ENCODE measurements around the gene PEF1.

PEF1 gene

GRCh38 chr1:31672986-31673385, 28.3 kb upstream of the PEF1 start:
- H3K4me3 ChIP-seq = no peak overlapping the region
- H3K27ac ChIP-seq = peak overlapping the region in 7 of 21 experiments; percentile 5 to 61 (median 26)

- H3K27ac ChIP-seq = peak overlapping the region in 5 of 21 experiments; percentile 46 to 66 (median 64)
Observed at GRCh38 chr1:31671561-31672201, 27.0 kb upstream of the PEF1 start.

GRCh38 chr1:31671147-31671546, 26.5 kb upstream of the PEF1 start:
- Histone ChIP-seq H3K4me3 (no peak overlapping the region), H3K27ac (peak overlapping the region in 9 of 21 experiments; percentile 46 to 82 (median 64))

More at GRCh38 chr1:31671561-31672201, 27.0 kb upstream of the PEF1 start:
- H3K4me3 ChIP-seq = no peak overlapping the region

GRCh38 chr1:31670593-31670964, 25.9 kb upstream of the PEF1 start:
- peak overlapping the region in 1 of 7 experiments; percentile 21 for H3K4me3 ChIP-seq
- peak overlapping the region in 19 of 21 experiments; percentile 4 to 82 (median 66) for H3K27ac ChIP-seq

DNA sequence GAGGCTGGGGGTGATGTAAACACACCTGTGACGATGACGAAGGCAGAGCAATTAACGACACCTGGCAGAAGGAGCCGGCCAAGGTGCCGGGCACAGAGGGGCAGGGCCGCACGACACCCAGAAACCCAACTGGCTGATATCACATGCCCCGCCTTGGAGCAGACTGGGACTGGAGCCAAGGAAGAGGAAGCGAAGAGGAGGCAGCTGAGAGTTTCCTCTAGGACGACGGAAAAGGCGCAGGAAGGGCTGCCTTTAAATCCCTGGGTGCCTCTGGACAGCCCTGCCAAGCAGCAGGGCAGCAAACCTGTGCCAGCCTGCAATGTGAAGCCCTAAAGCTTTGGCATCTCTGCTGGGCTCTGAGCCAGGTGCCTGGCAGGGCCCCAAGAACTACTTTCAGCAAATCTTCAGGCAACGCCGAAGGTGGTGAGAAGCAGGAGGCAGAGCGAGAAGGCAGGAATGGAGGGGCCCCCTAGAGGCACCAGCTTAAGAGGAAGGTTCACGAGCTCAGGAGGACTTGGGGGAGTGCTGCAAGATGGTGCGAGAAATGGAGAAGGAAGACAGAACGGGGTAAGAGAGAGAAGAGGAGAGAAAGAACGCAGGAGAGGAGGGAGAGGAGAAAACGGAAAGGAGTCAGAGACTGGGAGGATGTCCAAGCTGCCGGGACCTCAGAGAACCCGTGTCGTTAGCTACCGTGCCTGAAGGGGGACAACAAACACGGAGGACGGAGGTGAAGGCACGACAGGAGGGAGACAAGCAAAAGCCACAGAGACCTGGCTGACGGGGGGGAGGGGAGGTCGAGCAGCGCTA, 25.3 kb upstream of the PEF1 start:
- Histone ChIP-seq H3K27ac (peak overlapping the region in 19 of 21 experiments; percentile 4 to 82 (median 66)), H3K4me3 (peak overlapping the region in 1 of 7 experiments; percentile 21)

DNA sequence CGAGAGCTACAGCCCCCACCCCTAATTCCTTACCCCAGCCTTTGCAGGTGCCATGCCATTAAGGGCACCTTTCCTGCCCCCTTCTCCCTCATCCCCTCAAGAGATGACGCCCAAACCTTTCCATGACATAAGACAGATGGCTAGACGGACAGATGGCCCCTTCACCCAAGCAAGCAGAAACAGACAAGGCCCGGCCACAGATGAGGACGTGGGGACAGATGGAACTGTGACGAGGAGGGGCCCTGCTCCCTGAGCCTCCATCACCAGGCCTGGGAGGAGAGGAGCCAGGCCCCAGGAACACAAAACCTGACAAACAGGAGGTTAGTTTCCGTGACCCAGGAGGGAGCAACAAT, 24.7 kb upstream of the PEF1 start:
- H3K27ac ChIP-seq = peak overlapping the region in 18 of 21 experiments; percentile 37 to 82 (median 66)
- H3K4me3 ChIP-seq = no peak overlapping the region

- H3K27ac ChIP-seq = peak overlapping the region in 18 of 21 experiments; percentile 15 to 82 (median 64)
- no peak overlapping the region for H3K4me3 ChIP-seq
Observed at GRCh38 chr1:31668303-31668883, 23.7 kb upstream of the PEF1 start.

DNA sequence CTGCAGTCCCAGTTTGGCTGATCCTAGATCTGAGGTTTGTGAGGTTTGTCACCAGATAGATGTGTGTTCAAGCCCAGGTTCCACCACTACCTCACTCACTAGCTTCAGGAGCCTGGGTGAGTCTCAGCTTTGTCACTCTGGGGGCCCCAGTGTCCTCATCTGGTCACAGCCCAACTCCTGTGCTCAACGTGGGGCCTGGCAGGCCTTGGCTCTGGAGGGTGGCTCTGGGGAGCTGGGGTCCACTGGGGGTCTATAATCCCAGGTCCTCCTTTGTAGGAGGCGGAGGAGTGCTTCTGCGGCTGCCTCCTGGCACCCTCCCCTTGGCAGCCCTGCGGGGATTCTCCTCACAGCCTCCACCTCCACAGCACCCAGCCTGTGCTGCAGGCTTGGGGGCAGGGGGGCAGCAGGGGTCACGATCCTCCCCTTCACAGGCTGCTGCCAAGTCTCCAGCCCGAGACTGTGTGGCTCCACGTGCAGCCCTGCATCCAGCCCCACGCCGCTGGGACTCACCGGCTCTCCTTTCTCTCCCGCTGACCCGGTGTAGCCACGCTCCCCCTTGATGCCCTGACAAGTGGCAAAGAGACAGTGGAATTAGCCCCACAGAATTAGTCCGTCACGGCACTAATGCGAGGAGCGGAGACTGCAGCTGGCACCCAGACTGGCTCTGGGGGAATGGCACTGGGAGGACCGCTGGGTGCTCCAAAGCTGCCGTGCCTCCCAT, 22.5 kb upstream of the PEF1 start:
- Histone ChIP-seq H3K4me3 (no peak overlapping the region), H3K27ac (peak overlapping the region in 18 of 21 experiments; percentile 18 to 83 (median 66))

GRCh38 chr1:31666263-31666963, 21.7 kb upstream of the PEF1 start:
- Histone ChIP-seq H3K27ac (peak overlapping the region in 20 of 21 experiments; percentile 22 to 83 (median 67)), H3K4me3 (no peak overlapping the region)

- H3K27ac ChIP-seq = peak overlapping the region in 19 of 21 experiments; percentile 14 to 83 (median 66)
Observed at GRCh38 chr1:31665234-31665878, 20.7 kb upstream of the PEF1 start.

GRCh38 chr1:31664528-31664927, 19.9 kb upstream of the PEF1 start:
- peak overlapping the region in 7 of 21 experiments; percentile 3 to 81 (median 58) for H3K27ac ChIP-seq
- H3K4me3 ChIP-seq = no peak overlapping the region

More at GRCh38 chr1:31665234-31665878, 20.7 kb upstream of the PEF1 start:
- H3K4me3 ChIP-seq = no peak overlapping the region

- Histone ChIP-seq H3K4me3 (no peak overlapping the region), H3K27ac (peak overlapping the region in 7 of 21 experiments; percentile 3 to 81 (median 58))
Observed at GRCh38 chr1:31663622-31664452, 19.2 kb upstream of the PEF1 start.

- Histone ChIP-seq H3K4me3 (no peak overlapping the region), H3K27ac (peak overlapping the region in 7 of 21 experiments; percentile 3 to 58 (median 47))
Observed at GRCh38 chr1:31662463-31662862, 17.8 kb upstream of the PEF1 start.

GRCh38 chr1:31661856-31662255, 17.2 kb upstream of the PEF1 start:
- Histone ChIP-seq H3K4me3 (no peak overlapping the region), H3K27ac (peak overlapping the region in 13 of 21 experiments; percentile 7 to 58 (median 47))

- Histone ChIP-seq H3K27ac (peak overlapping the region in 14 of 21 experiments; percentile 3 to 62 (median 50)), H3K4me3 (no peak overlapping the region)
Observed at GRCh38 chr1:31660871-31661455, 16.3 kb upstream of the PEF1 start.

DNA sequence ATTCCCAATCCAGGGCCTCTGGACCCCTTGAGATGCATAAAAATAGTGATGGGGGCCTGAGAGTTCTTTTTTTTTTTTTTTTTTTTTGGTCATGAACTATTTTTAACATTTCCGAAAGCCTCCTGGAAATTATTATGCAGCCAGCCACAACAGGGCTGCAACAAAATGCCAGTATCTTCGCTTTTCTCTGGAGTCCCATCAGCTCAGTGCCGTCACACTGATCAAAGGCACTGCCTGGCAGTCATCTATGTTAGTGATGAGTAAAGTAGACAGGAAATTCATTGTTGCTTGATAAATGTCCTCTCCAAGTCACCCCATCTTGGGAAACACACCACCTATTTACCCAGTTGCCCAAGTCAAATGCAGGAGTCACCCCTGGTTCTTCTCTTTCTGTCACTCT, 15.2 kb upstream of the PEF1 start:
- Histone ChIP-seq H3K27ac (peak overlapping the region in 6 of 21 experiments; percentile 40 to 62 (median 54)), H3K4me3 (no peak overlapping the region)

- no peak overlapping the region for H3K4me3 ChIP-seq
- H3K27ac ChIP-seq = peak overlapping the region in 8 of 21 experiments; percentile 29 to 55 (median 38)
Observed at GRCh38 chr1:31658721-31659120, 14.0 kb upstream of the PEF1 start.
